SU-DHL-6 (cell line): ENCODE results near the gene CLTA.
"Not testable (repeated sequence)": the region's sequence is repeated elsewhere in the genome, so short reads cannot be mapped to it uniquely, and the experiment has no call there.

Experiments used
- H2AFZ ChIP-seq: fragments of 200-600 bp; sonication (generic); 2 replicates; pipeline ENCODE4 v1.6.1; 2014; ENCODE audit warnings: low read depth, mild to moderate bottlenecking, moderate library complexity, mixed read lengths, antibody characterized with exemption, low read length; ENCODE audit not compliant: severe bottlenecking
- H3F3A ChIP-seq: fragments of 200-600 bp; shearing (Covaris generic); 2 replicates; pipeline ENCODE4 v1.6.0; 2016; ENCODE audit warnings: antibody characterized with exemption, mild to moderate bottlenecking; ENCODE audit not compliant: insufficient read depth
- H3K27ac ChIP-seq: fragments of 200-600 bp; sonication (generic); 2 replicates; pipeline ENCODE4 v1.5.1; 2016; ENCODE audit warnings: low read depth, mild to moderate bottlenecking, low read length, moderate library complexity, mixed read lengths
- H3K27me3 ChIP-seq: fragments of 200-600 bp; sonication (generic), shearing (Covaris generic); 2 replicates; pipeline ENCODE4 v1.6.0; 2014; ENCODE audit warnings: mild to moderate bottlenecking, low read length
- H3K36me3 ChIP-seq: fragments of 200-600 bp; sonication (generic); 2 replicates; pipeline ENCODE4 v1.6.1; 2014; ENCODE audit warnings: mild to moderate bottlenecking, low read length, mixed read lengths
- H3K4me2 ChIP-seq: fragments of 300-600, 200-600 bp; shearing (Covaris generic), sonication (generic); 2 replicates; pipeline ENCODE4 v1.6.0; 2014; ENCODE audit warnings: low read length, low read depth, mild to moderate bottlenecking; ENCODE audit not compliant: poor library complexity, severe bottlenecking
- H3K4me3 ChIP-seq: fragments of 200-600 bp; sonication (generic); 2 replicates; pipeline ENCODE4 v1.5.1; 2014; ENCODE audit warnings: antibody characterized with exemption, low read length, mild to moderate bottlenecking, mixed read lengths; ENCODE audit not compliant: insufficient read depth, poor library complexity, severe bottlenecking
- H3K79me2 ChIP-seq: fragments of 200-600 bp; sonication (generic); 2 replicates; pipeline ENCODE4 v1.6.1; 2014; ENCODE audit warnings: mild to moderate bottlenecking, low read length, moderate library complexity; ENCODE audit not compliant: insufficient read depth
- H3K9ac ChIP-seq: fragments of 200-600 bp; sonication (generic); 2 replicates; pipeline ENCODE4 v1.7.0; 2014; ENCODE audit warnings: mild to moderate bottlenecking, low read length
- H3K9me2 ChIP-seq: fragments of 200-600 bp; sonication (generic); replicated peaks from 2 replicates; pipeline ENCODE4 v1.6.1; 2014; ENCODE audit warnings: low read length; ENCODE audit not compliant: insufficient read depth
- H3K9me3 ChIP-seq: fragments of 200-600 bp; sonication (generic); 2 replicates; pipeline ENCODE4 v1.6.1; 2014; ENCODE audit warnings: low read length, mixed read lengths; ENCODE audit not compliant: insufficient read depth
- H4K20me1 ChIP-seq: fragments of 200-600 bp; sonication (generic); 2 replicates; pipeline ENCODE4 v1.6.1; 2014; ENCODE audit warnings: low read depth, mild to moderate bottlenecking, antibody characterized with exemption, low read length, moderate library complexity, mixed read lengths
- CTCF ChIP-seq: fragments of 200-600 bp; sonication (generic); IDR thresholded peaks from one replicate; pipeline ENCODE4 v1.5.1; 2017; ENCODE audit warnings: antibody characterized with exemption, mild to moderate bottlenecking, low read length, moderate library complexity; ENCODE audit not compliant: insufficient read depth, poor library complexity, severe bottlenecking
- EZH2phosphoT487 ChIP-seq: fragments of 200-600 bp; sonication (generic), shearing (Covaris generic); conservative IDR thresholded peaks from 2 replicates; pipeline ENCODE4 v1.6.1; 2018; ENCODE audit warnings: mild to moderate bottlenecking, antibody characterized with exemption, low read length, moderate library complexity, mixed read lengths

The CLTA gene

GRCh38 chr9:36247356-36247755 lies 56.6 kb downstream of the CLTA start:
- H3K9ac ChIP-seq = no peak overlapping the region
- no peak for TF ChIP-seq EZH2phosphoT487
- TF ChIP-seq CTCF = no peak
- H3K4me2 ChIP-seq = no peak overlapping the region
- no peak overlapping the region for H3K4me3 ChIP-seq
- H3K79me2 ChIP-seq = peaks cover 26% of the 10 kb centered on the region
- no peak overlapping the region for H2AFZ ChIP-seq
- no peaks in the 10 kb centered on the region for H3K9me3 ChIP-seq
- peaks cover 2% of the 10 kb centered on the region for H4K20me1 ChIP-seq
- H3F3A ChIP-seq = peaks cover 3% of the 10 kb centered on the region; the same call in 1 of the 2 replicates
- peaks cover 15% of the 10 kb centered on the region for H3K36me3 ChIP-seq
- no peak overlapping the region for H3K27ac ChIP-seq
- H3K9me2 ChIP-seq = no peaks in the 10 kb centered on the region
- no peaks in the 10 kb centered on the region for H3K27me3 ChIP-seq

GRCh38 chr9:36248061-36248460 lies 57.3 kb downstream of the CLTA start:
- not testable (repeated sequence) for H2AFZ ChIP-seq, H3K9me3 ChIP-seq, H3K9ac ChIP-seq, H3K27ac ChIP-seq, H3F3A ChIP-seq, H3K27me3 ChIP-seq, H3K9me2 ChIP-seq, H4K20me1 ChIP-seq, H3K4me2 ChIP-seq, H3K4me3 ChIP-seq
- H3K79me2 ChIP-seq = peaks cover 31% of the 10 kb centered on the region
- peaks cover 15% of the 10 kb centered on the region for H3K36me3 ChIP-seq

GRCh38 chr9:36249189-36249588 lies 58.5 kb downstream of the CLTA start:
- Histone ChIP-seq H3K36me3 (peaks cover 13% of the 10 kb centered on the region), H4K20me1 (peaks cover 4% of the 10 kb centered on the region), H3F3A (peaks cover 3% of the 10 kb centered on the region; the same call in 1 of the 2 replicates), H3K27me3 (no peaks in the 10 kb centered on the region), H3K79me2 (peaks cover 39% of the 10 kb centered on the region), H2AFZ (no peak overlapping the region), H3K9ac (no peak overlapping the region), H3K9me2 (no peaks in the 10 kb centered on the region), H3K4me3 (no peak overlapping the region), H3K27ac (no peak overlapping the region), H3K9me3 (no peaks in the 10 kb centered on the region), H3K4me2 (no peak overlapping the region)
- TF ChIP-seq EZH2phosphoT487 (no peak), CTCF (no peak)

- Histone ChIP-seq H3K4me3 (no peak overlapping the region), H3K4me2 (no peak overlapping the region), H3K36me3 (peaks cover 12% of the 10 kb centered on the region), H3K79me2 (peaks cover 48% of the 10 kb centered on the region), H3K9me3 (no peaks in the 10 kb centered on the region), H3K27ac (no peak overlapping the region), H2AFZ (no peak overlapping the region), H4K20me1 (peaks cover 4% of the 10 kb centered on the region), H3K9me2 (no peaks in the 10 kb centered on the region), H3K9ac (no peak overlapping the region), H3K27me3 (no peaks in the 10 kb centered on the region), H3F3A (peaks cover 3% of the 10 kb centered on the region; the same call in 1 of the 2 replicates)
- TF ChIP-seq CTCF (no peak), EZH2phosphoT487 (no peak)
Measured at GRCh38 chr9:36250079-36250478, 59.4 kb downstream of the CLTA start.
